Mesothelial cell of epicardium (in vitro differentiated cells): Measurements from ENCODE around the gene PFKM. TPM values are rescaled to one million over a fixed set of nuclear protein-coding genes. Genes with fewer than 3 reads are reported as not detected.

Experiments used
- DNase-seq, 2 experiments: peaks; one replicate each; pipeline ENCODE4 v3.0.0; 2021; ENCODE audit warnings: low spot score in 2 of 2; ENCODE audit not compliant: unreplicated experiment in 2 of 2
- H3K27ac Mint-ChIP-seq: 2 replicates; pipeline ENCODE4 v1.8.0; 2021; ENCODE audit warnings: mixed read lengths
- H3K27me3 Mint-ChIP-seq: 2 replicates; pipeline ENCODE4 v1.8.0; 2021; ENCODE audit warnings: low read depth, mixed read lengths
- H3K36me3 Mint-ChIP-seq: 2 replicates; pipeline ENCODE4 v1.8.0; 2021; ENCODE audit warnings: mixed read lengths
- H3K4me1 Mint-ChIP-seq: 2 replicates; pipeline ENCODE4 v1.8.0; 2021; ENCODE audit warnings: mixed read lengths
- H3K4me3 Mint-ChIP-seq: 2 replicates; pipeline ENCODE4 v1.8.0; 2021; ENCODE audit warnings: mild to moderate bottlenecking, moderate library complexity, mixed read lengths
- H3K9me3 Mint-ChIP-seq: 2 replicates; pipeline ENCODE4 v1.8.0; 2021; ENCODE audit warnings: mixed read lengths
- CTCF ChIP-seq: fragments of 200-600 bp; sonication (generic); IDR thresholded peaks from one replicate; pipeline ENCODE4 v1.5.0; 2021; ENCODE audit warnings: antibody characterized with exemption; ENCODE audit not compliant: unreplicated experiment
- total RNA-seq: library from RNA; stranded (reverse); gene quantifications from 3 replicates; pipeline ENCODE4 v1.2.1, GENCODE V29; 2021

PFKM gene
- total RNA-seq, 1 donor from 2014 or later: 120 TPM

DNA sequence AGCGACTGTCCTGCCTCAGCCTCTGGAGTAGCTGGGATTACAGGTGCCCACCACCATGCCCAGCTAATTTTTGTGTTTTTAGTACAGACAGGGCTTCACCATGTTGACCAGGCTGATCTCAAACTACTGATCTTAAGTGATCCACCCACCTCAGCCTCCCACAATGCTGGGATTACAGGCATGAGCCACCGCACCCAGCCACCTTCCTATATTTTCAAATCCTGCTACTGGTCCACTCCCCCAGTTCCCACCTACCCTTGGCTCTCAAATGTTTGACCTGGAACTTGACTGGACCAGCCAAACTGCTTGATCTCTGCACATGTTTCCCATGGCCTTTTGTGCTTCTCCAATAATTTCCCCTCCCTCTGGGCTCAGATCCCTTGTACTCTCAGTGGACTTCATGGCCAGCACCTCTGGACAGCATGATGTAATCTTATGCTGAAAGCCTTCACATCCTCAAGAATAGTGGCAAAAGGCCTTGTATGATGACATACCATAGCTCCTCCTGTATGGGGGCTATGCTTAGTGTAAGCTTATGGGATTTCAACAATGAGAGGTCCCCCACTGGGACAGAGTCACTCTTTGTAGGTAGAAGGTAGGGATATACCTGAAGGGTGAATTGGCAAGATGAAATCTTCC lies 61.8 kb downstream of the PFKM start:
- DNase-seq: no peak
- TF ChIP-seq CTCF: no peak
- peaks cover 43% of the 10 kb centered on the region for H3K4me1 Mint-ChIP-seq
- peaks cover 66% of the 10 kb centered on the region for H3K27me3 Mint-ChIP-seq
- no peaks in the 10 kb centered on the region for H3K9me3 Mint-ChIP-seq
- H3K36me3 Mint-ChIP-seq: no peaks in the 10 kb centered on the region
- H3K4me3 Mint-ChIP-seq: no peak overlapping the region
- H3K27ac Mint-ChIP-seq: no peak overlapping the region

DNA sequence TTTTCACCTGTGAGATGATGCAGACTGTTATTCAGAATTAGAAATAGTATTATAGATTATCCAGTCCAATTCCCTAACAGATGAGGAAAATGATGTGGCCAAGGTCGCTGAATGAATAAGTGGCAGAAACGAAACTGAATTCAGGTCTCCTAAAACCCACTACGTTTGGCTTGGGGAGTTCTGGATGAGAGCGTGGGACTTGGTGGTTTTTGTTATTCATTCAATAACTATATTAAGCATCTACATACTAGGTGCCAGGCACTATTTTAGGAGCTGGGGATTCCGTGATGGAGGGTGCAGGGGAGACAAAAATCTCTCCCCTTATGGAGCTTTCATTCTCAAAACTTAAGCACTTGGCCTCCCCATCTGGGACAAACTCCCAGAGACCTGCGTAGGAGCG lies 63.5 kb downstream of the PFKM start:
- Mint-ChIP-seq H3K27ac (no peak overlapping the region), H3K4me3 (peak overlapping the region; percentile 83), H3K36me3 (no peaks in the 10 kb centered on the region), H3K9me3 (no peaks in the 10 kb centered on the region), H3K4me1 (peaks cover 37% of the 10 kb centered on the region), H3K27me3 (peaks cover 81% of the 10 kb centered on the region)
- DNase-seq: no peak
- no peak for TF ChIP-seq CTCF

DNA sequence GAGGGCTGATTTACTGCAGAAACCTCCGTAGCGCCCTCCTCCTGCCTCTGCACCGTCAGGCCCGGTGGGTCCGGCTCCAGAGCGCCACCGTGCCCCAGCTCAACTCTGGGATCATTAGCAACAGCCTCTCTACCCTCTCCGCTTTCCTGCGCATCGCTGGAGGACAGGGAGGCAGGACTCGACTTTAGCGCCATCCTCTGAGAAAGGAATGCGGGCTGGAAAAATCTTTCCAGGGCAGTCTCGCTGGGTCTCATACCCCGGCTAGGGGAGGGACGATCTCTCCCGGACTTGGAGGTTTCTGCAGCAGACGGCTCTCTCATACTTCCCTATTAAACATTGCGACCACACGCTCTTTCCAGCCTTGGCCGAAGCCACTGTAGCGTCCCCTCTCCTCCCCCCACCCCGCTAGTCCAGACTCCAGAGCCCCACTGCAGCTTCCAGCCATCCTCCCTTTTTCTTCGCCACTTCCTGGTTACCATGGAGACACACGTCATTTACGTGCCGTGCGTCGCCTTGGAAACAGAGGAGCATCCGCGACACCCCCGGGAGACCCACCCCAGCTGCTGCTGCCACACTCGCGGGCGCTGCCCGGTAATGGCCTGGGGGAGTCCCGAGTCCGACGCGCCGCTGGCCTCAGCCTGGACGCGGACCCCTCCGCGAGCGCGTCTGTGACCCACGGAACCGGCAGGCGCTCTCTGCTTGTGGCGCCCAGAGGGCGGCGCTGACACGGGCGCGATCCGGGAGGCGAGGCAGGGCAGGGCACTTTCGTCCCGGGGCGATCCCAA lies 64.1 kb downstream of the PFKM start, which contains the start of gene CCDC184:
CCDC184 (plus strand) TSS at position 554 of the 785 bp plus-strand sequence. CDS start 479 bp downstream, outside the sequence.
- Mint-ChIP-seq H3K36me3 (no peaks in the 10 kb centered on the region), H3K27ac (no peak within 1 kb of the TSS), H3K4me3 (peak within 1 kb of the TSS; percentile 83), H3K27me3 (peaks cover 86% of the 10 kb centered on the region), H3K4me1 (peaks cover 37% of the 10 kb centered on the region), H3K9me3 (no peaks in the 10 kb centered on the region)
- TF ChIP-seq CTCF: no peak
- peak; percentile 24 to 49 for DNase-seq

DNA sequence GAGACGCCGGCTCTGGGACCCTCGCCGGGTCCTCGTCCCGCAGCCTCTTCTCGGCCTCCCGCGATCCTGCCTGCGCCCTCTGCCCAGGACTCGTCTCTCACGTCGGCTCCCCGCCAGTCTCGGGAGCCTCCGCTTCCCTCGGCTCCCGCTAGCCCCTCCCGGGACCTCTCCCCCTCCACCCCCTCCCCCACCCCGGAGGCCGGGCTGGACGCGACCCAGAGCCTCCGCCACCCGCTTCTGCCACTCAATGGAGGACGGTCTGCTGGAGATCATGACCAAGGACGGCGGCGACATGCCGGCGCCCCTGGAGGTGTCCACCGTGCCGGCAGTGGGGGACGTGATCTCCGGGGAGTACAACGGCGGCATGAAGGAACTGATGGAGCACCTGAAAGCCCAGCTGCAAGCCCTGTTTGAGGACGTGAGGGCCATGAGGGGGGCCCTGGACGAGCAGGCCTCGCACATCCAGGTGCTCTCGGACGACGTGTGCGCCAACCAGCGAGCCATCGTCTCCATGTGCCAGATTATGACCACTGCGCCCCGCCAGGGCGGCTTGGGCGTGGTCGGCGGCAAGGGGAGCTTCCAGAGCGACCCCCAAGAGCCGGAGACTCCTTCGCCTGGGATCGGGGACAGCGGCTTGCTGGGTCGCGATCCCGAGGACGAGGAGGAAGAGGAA lies 64.8 kb downstream of the PFKM start:
- Mint-ChIP-seq H3K4me3 (peak overlapping the region; percentile 65), H3K9me3 (no peaks in the 10 kb centered on the region), H3K27me3 (peaks cover 85% of the 10 kb centered on the region), H3K36me3 (no peaks in the 10 kb centered on the region), H3K27ac (no peak overlapping the region), H3K4me1 (peaks cover 35% of the 10 kb centered on the region)
- no peak for TF ChIP-seq CTCF
- no peak for DNase-seq

- H3K9me3 Mint-ChIP-seq: no peaks in the 10 kb centered on the region
- peaks cover 38% of the 10 kb centered on the region for H3K4me1 Mint-ChIP-seq
- no peaks in the 10 kb centered on the region for H3K36me3 Mint-ChIP-seq
- H3K27ac Mint-ChIP-seq: peak overlapping the region; percentile 16
- peaks cover 83% of the 10 kb centered on the region for H3K27me3 Mint-ChIP-seq
- TF ChIP-seq CTCF: no peak
- peak overlapping the region; percentile 65 for H3K4me3 Mint-ChIP-seq
- DNase-seq: no peak
Observed at GRCh38 chr12:48184549-48184922, 65.4 kb downstream of the PFKM start.
